ENCODE measurements around the gene SLC7A5.
"Not testable (repeated sequence)": the region's sequence is repeated elsewhere in the genome, so short reads cannot be mapped to it uniquely, and the experiment has no call there.

The SLC7A5 gene

DNA sequence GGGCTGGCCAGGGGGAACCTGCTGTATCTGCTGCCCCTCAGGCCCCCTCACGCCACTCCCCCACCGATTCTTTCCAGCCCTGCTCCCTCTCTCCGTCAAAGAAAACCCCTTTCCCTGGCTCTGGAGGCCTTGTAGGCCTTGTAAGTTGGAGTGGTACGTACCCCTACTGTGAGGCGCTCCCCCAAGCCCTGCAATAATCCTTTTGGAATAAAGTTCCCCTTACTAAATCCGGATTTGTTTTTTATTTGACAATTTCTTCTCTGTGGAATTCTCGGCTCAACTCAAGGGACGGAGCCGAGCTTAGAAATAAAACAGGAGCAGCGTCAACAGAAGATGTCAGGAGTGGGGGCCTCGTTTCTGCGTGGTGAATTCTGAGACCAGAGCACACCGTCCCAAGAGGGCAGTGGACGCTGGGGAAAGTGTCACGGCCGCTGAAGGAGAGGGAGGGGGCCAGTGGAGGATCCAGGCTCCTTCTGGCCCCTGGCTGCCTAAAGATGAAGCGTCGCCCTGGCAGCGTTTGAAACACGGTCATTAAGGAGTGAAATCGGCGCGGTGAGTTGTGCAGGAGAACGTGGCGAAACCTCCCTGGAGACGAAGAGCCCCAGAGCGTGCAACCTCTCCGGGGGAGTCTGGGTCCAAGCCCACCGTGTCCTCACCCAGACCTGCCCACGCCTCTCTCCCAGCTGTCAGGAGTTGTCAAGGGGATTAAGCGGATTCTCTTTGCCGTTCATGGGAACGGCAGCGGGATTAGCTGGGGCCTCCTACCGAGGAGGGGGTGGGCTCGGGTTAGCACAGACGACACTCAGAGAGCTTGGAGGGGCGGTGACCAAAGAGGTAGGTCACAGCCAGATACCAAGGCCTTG is 47.0 kb downstream of the SLC7A5 start:
- H3K9me3 ChIP-seq (ENCODE audit: control insufficient read depth, low read length), result no peaks in the 10 kb centered on the region
- H3K4me3 ChIP-seq (ENCODE audit: insufficient read depth, low read depth, low read length, poor library complexity, severe bottlenecking), result no peak overlapping the region
- no peak overlapping the region for H3K27ac ChIP-seq (ENCODE audit: insufficient read depth, low read length, poor library complexity, severe bottlenecking)
- H3K4me1 ChIP-seq (ENCODE audit: control insufficient read depth, insufficient read depth, low read length, poor library complexity, severe bottlenecking), result peaks cover 6% of the 10 kb centered on the region
- H3K36me3 ChIP-seq (ENCODE audit: control insufficient read depth, insufficient read depth, low read length), result no peaks in the 10 kb centered on the region
- no peak for DNase-seq
- no peaks in the 10 kb centered on the region for H3K27me3 ChIP-seq (replicated peaks; ENCODE audit: control insufficient read depth, insufficient read depth, low read length, poor library complexity, severe bottlenecking)

DNA sequence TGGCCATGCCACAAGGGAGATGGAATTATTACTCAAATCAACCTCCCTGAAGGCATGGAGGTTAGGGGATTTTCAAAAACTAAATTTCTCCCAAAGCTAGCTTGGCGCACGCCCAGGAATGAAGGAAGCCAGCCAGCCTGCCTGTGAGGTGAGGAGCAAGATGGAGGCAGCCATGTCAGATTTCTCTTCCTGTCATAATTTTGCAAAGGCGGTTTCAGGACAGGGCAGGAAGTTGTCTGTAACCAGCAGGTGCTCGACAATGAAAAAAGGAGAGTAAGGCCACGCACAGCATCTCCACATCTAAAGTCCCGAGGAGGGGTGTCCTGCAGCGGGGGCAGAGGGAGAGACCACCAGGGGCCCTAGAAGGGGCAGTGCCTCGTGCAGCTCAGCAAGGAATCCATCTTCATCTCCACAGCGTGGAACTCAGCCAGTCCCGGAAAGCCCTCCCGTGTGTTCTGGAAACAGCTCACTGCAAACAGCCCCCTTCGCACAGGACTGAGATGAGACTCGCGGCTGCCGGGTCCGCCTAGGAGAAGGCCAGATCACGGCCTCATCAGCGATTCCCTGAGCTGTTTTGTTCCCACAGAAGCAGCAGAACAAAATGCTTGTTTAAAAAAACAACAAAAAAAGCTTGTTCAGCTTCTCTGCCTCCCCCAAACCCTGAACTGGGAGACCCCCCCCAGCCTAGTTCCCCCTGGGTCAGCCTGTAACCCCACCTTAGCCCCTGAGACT is 47.8 kb downstream of the SLC7A5 start:
- Histone ChIP-seq H3K4me3 (ENCODE audit: insufficient read depth, low read depth, low read length, poor library complexity, severe bottlenecking) (no peak overlapping the region), H3K9me3 (ENCODE audit: control insufficient read depth, low read length) (no peaks in the 10 kb centered on the region)
- DNase-seq, result no peak

DNA sequence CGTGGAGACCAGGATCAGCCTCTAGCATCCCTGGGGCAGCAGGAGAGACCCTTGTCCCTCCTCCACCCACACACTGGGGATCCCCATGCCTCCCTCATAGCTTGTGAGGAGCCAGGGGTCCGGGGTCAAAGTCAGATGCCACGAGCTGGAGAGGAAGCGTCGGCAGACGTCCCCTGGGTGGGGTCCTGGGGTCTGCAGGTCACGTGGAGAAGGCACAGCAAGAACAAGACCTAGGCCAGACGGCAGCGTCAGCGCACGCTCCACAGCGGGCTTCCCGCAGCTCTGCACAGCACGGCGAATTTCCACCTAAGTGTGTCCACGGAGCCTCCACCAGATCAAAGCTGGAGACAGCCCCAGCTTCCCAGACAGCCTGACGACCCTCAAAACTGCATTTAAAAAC is 49.3 kb downstream of the SLC7A5 start:
- peaks cover 6% of the 10 kb centered on the region for H3K4me1 ChIP-seq (ENCODE audit: control insufficient read depth, insufficient read depth, low read length, poor library complexity, severe bottlenecking)
- H3K36me3 ChIP-seq (ENCODE audit: control insufficient read depth, insufficient read depth, low read length), result no peaks in the 10 kb centered on the region
- no peak for DNase-seq
- no peaks in the 10 kb centered on the region for H3K9me3 ChIP-seq (ENCODE audit: control insufficient read depth, low read length)
- H3K27me3 ChIP-seq (replicated peaks; ENCODE audit: control insufficient read depth, insufficient read depth, low read length, poor library complexity, severe bottlenecking), result no peaks in the 10 kb centered on the region
- no peak overlapping the region for H3K27ac ChIP-seq (ENCODE audit: insufficient read depth, low read length, poor library complexity, severe bottlenecking)
- H3K4me3 ChIP-seq (ENCODE audit: insufficient read depth, low read depth, low read length, poor library complexity, severe bottlenecking), result no peak overlapping the region

More for the DNA sequence above, 47.8 kb downstream of the SLC7A5 start:
- Histone ChIP-seq H3K4me1 (ENCODE audit: control insufficient read depth, insufficient read depth, low read length, poor library complexity, severe bottlenecking) (peaks cover 6% of the 10 kb centered on the region), H3K27me3 (replicated peaks; ENCODE audit: control insufficient read depth, insufficient read depth, low read length, poor library complexity, severe bottlenecking) (no peaks in the 10 kb centered on the region), H3K27ac (ENCODE audit: insufficient read depth, low read length, poor library complexity, severe bottlenecking) (no peak overlapping the region), H3K36me3 (ENCODE audit: control insufficient read depth, insufficient read depth, low read length) (no peaks in the 10 kb centered on the region)

DNA sequence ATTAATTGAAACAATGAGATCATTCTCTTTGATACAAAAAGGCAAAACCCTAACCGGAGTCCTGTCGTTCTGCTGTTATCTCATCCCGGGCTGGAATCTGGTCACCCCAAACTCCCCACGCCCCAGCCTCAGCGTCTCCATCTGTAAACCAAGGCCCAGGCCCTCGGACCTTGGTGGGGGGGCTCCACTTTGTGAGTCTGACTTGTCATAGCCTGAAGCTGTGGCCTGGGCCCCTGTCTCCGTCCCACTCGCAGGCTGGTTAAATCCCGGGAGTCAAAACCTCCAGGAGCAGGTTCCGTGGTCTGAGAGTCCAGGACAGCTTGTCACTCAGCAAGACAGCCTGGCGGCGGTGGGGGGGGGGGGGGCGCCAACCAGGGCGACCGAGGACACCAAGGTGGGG is 50.0 kb downstream of the SLC7A5 start:
- H3K36me3 ChIP-seq (ENCODE audit: control insufficient read depth, insufficient read depth, low read length), result no peaks in the 10 kb centered on the region
- no peak overlapping the region for H3K4me3 ChIP-seq (ENCODE audit: insufficient read depth, low read depth, low read length, poor library complexity, severe bottlenecking)
- H3K27me3 ChIP-seq (replicated peaks; ENCODE audit: control insufficient read depth, insufficient read depth, low read length, poor library complexity, severe bottlenecking), result no peaks in the 10 kb centered on the region
- no peaks in the 10 kb centered on the region for H3K9me3 ChIP-seq (ENCODE audit: control insufficient read depth, low read length)
- H3K4me1 ChIP-seq (ENCODE audit: control insufficient read depth, insufficient read depth, low read length, poor library complexity, severe bottlenecking), result peaks cover 6% of the 10 kb centered on the region
- no peak for DNase-seq
- no peak overlapping the region for H3K27ac ChIP-seq (ENCODE audit: insufficient read depth, low read length, poor library complexity, severe bottlenecking)

DNA sequence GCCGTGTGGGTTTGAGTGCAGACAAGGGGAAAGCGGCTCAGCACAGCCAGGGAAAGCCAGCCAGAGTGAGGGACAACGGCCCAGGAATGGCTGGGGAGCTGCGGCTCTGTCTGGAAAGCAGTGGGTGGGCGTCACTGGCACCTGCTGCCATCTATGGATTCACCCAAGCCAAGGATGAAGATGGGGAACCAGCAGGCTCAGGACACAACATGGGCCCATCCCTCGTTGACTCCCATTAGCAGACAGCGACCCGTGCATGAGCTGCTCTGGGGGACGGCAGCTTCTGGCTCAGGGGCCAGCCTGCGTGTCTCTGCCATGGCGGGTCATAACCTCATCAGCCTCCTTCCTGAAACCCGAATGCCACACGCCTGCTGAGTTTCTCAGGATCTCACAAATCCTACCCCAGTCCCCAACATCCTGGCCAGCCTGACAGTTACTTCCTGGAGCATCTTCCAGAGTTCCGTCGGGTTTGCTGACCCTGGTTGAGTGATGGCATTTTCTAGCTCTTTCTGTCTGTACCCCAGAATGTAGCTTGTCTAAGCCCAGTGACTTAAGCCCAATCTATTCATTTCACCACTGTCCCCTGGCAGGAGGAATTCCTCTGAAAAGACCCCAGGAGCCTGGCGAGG is 50.7 kb downstream of the SLC7A5 start:
- no peak for DNase-seq
- no peaks in the 10 kb centered on the region for H3K27me3 ChIP-seq (replicated peaks; ENCODE audit: control insufficient read depth, insufficient read depth, low read length, poor library complexity, severe bottlenecking)
- peaks cover 6% of the 10 kb centered on the region for H3K4me1 ChIP-seq (ENCODE audit: control insufficient read depth, insufficient read depth, low read length, poor library complexity, severe bottlenecking)
- no peak overlapping the region for H3K4me3 ChIP-seq (ENCODE audit: insufficient read depth, low read depth, low read length, poor library complexity, severe bottlenecking)
- H3K27ac ChIP-seq (ENCODE audit: insufficient read depth, low read length, poor library complexity, severe bottlenecking), result no peak overlapping the region
- H3K9me3 ChIP-seq (ENCODE audit: control insufficient read depth, low read length), result no peaks in the 10 kb centered on the region
- H3K36me3 ChIP-seq (ENCODE audit: control insufficient read depth, insufficient read depth, low read length), result no peaks in the 10 kb centered on the region

DNA sequence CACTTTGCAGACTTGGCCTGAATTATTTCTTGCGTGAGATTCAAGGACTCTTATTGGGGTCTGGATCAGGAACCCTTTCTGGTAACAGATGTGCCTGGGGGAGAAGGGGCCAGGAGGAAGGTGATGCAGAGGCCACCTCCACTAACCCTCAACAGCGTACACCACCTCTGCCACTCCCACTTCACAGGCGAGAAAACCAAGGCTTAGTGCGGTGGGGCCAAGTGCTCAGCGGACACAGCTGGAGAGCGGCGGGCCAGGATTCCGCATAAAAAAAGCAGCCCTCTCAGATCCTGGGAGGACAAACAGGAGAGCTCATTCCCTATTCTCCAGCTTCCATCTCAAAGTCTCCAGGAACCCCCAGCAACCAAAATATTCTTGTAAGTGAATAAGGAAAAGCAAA is 51.4 kb downstream of the SLC7A5 start:
- Histone ChIP-seq H3K36me3 (ENCODE audit: control insufficient read depth, insufficient read depth, low read length) (no peaks in the 10 kb centered on the region), H3K27me3 (replicated peaks; ENCODE audit: control insufficient read depth, insufficient read depth, low read length, poor library complexity, severe bottlenecking) (no peaks in the 10 kb centered on the region), H3K27ac (ENCODE audit: insufficient read depth, low read length, poor library complexity, severe bottlenecking) (no peak overlapping the region), H3K4me1 (ENCODE audit: control insufficient read depth, insufficient read depth, low read length, poor library complexity, severe bottlenecking) (peaks cover 6% of the 10 kb centered on the region), H3K4me3 (ENCODE audit: insufficient read depth, low read depth, low read length, poor library complexity, severe bottlenecking) (no peak overlapping the region), H3K9me3 (ENCODE audit: control insufficient read depth, low read length) (no peaks in the 10 kb centered on the region)
- no peak for DNase-seq

DNA sequence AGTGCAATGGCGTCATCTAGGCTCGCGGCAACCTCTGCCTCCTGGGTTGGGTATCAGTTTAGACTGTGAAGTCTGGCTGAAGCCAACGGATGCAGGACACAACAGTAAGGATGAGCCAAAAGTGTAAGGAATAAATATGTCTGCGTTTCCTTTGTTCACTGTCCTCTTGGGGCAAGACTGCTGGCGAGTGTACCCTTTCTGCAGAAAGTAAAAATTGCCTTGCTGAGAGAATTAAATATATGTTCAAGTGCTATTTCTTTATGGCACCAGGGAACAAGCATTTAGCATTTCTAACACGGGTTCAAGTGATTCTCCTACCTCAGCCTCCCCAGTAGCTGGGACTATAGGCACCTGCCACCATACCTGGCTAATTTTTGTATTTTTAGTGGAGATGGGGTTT is 51.9 kb downstream of the SLC7A5 start:
- not testable (repeated sequence) for H3K36me3 ChIP-seq (ENCODE audit: control insufficient read depth, insufficient read depth, low read length); H3K27ac ChIP-seq (ENCODE audit: insufficient read depth, low read length, poor library complexity, severe bottlenecking); H3K9me3 ChIP-seq (ENCODE audit: control insufficient read depth, low read length); H3K27me3 ChIP-seq (replicated peaks; ENCODE audit: control insufficient read depth, insufficient read depth, low read length, poor library complexity, severe bottlenecking); DNase-seq; H3K4me3 ChIP-seq (ENCODE audit: insufficient read depth, low read depth, low read length, poor library complexity, severe bottlenecking); H3K4me1 ChIP-seq (ENCODE audit: control insufficient read depth, insufficient read depth, low read length, poor library complexity, severe bottlenecking)

DNA sequence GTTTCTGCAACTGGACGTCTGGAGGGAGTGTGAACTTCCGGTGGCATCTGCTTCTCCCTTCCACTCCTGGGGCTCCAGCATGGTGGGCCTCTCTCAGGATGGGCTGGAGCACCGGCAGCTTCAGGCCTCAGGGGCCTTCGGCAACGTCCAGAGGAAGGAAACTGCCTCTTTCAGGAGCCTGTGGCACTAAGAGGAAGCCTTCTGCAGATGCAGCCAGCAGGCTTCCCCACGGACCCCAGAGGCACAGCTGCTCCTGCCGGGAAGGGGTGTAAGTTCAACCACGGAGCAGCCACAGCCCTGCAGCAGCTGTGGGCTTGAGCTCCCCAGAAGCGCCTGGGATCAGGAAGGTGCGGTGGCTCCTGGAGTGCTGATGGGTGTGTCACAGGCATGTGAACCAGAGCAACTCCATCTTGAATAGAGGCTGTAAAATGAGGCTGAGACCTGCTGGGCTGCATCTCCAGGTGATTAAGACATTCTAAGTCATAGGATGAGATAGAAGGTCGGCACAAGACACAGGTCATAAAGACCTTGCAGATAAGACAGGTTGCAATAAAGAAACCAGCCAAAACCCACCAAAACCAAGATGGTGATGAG is 52.7 kb downstream of the SLC7A5 start:
- no peak overlapping the region for H3K27ac ChIP-seq (ENCODE audit: insufficient read depth, low read length, poor library complexity, severe bottlenecking)
- DNase-seq, result no peak
- no peaks in the 10 kb centered on the region for H3K27me3 ChIP-seq (replicated peaks; ENCODE audit: control insufficient read depth, insufficient read depth, low read length, poor library complexity, severe bottlenecking)
- H3K36me3 ChIP-seq (ENCODE audit: control insufficient read depth, insufficient read depth, low read length), result no peaks in the 10 kb centered on the region
- H3K4me1 ChIP-seq (ENCODE audit: control insufficient read depth, insufficient read depth, low read length, poor library complexity, severe bottlenecking), result peaks cover 4% of the 10 kb centered on the region
- H3K4me3 ChIP-seq (ENCODE audit: insufficient read depth, low read depth, low read length, poor library complexity, severe bottlenecking), result no peak overlapping the region
- H3K9me3 ChIP-seq (ENCODE audit: control insufficient read depth, low read length), result no peaks in the 10 kb centered on the region

DNA sequence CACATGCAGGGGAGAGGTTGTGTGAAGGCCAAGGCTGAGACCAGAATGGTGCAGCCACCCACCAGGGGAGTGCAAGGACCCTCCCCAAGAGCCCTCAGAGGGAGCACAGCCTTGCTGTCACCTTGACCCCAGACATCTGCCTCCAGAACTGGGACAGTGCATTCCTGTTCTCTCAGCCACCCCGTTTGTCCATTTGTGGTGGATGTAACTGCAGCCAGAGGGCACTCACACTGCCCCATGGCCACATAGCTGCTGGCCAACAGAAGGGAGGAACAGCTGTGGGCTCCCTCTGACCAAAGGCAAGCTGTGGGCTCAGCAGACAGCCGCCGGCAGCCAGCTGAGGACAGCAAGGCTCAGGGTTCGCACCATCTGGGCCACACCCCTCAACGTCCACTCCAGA is 53.7 kb downstream of the SLC7A5 start:
- Histone ChIP-seq H3K4me3 (ENCODE audit: insufficient read depth, low read depth, low read length, poor library complexity, severe bottlenecking) (no peak overlapping the region), H3K27me3 (replicated peaks; ENCODE audit: control insufficient read depth, insufficient read depth, low read length, poor library complexity, severe bottlenecking) (no peaks in the 10 kb centered on the region), H3K27ac (ENCODE audit: insufficient read depth, low read length, poor library complexity, severe bottlenecking) (no peak overlapping the region), H3K4me1 (ENCODE audit: control insufficient read depth, insufficient read depth, low read length, poor library complexity, severe bottlenecking) (no peaks in the 10 kb centered on the region), H3K36me3 (ENCODE audit: control insufficient read depth, insufficient read depth, low read length) (no peaks in the 10 kb centered on the region), H3K9me3 (ENCODE audit: control insufficient read depth, low read length) (no peaks in the 10 kb centered on the region)
- no peak for DNase-seq
